Caco-2 (cell line): ENCODE data around the gene DNMT3L. TPM values are rescaled to one million over a fixed set of nuclear protein-coding genes. Genes with fewer than 3 reads are reported as not detected.

Experiments used
- BruUV-seq: library from RNA; stranded (reverse); fragments of 400-500 nt; replicated peaks from 2 replicates; lab custom pipeline; 2021; lab: Mats Ljungman, UMichigan
- CTCF ChIA-PET: fragments of 300-600 bp; sonication (Branson Sonifier 250); formaldehyde crosslinking; loops from one replicate; lab custom pipeline; 2022; ENCODE audit warnings: antibody characterized with exemption; lab: Charles Lee
- POLR2A ChIA-PET: fragments of 300-600 bp; sonication (Branson Sonifier 250); formaldehyde crosslinking; loops from one replicate; lab custom pipeline; 2022; ENCODE audit warnings: antibody characterized with exemption; lab: Charles Lee
- DNase-seq, 2 experiments: peaks; one replicate each; pipeline versions ENCODE4 v3.0.0 to v3.0.0-alpha.2; 2020 to 2022
- H3K27me3 ChIP-seq: replicated peaks from 2 replicates; pipeline ENCODE4 v1.6.0; 2011; ENCODE audit warnings: low read length; ENCODE audit not compliant: control insufficient read depth, insufficient read depth
- H3K36me3 ChIP-seq: 2 replicates; pipeline ENCODE4 v1.5.1; 2011; ENCODE audit warnings: low read length; ENCODE audit not compliant: control insufficient read depth, insufficient read depth
- H3K4me1 ChIP-seq: fragments of 250-450 bp; sonication (Bioruptor Pico); 2 replicates; pipeline ENCODE4 v1.5.1; 2020; ENCODE audit warnings: mild to moderate bottlenecking
- H3K4me3 ChIP-seq: 2 replicates; pipeline ENCODE4 v1.5.1; 2011; ENCODE audit warnings: low read depth, mild to moderate bottlenecking, control low read depth, low read length
- H3K9me3 ChIP-seq: fragments of 250-450 bp; sonication (Bioruptor Pico); 2 replicates; pipeline ENCODE4 v1.5.1; 2020; ENCODE audit warnings: mild to moderate bottlenecking, moderate library complexity
- H3K27ac Mint-ChIP-seq: one replicate; pipeline ENCODE4 v1.8.0; 2022; ENCODE audit warnings: mixed read lengths; ENCODE audit not compliant: unreplicated experiment
- H3K27me3 Mint-ChIP-seq: one replicate; pipeline ENCODE4 v1.8.0; 2022; ENCODE audit warnings: mixed read lengths; ENCODE audit not compliant: insufficient read depth, unreplicated experiment
- H3K36me3 Mint-ChIP-seq: one replicate; pipeline ENCODE4 v1.8.0; 2022; ENCODE audit warnings: mild to moderate bottlenecking, mixed read lengths; ENCODE audit not compliant: insufficient read depth, unreplicated experiment
- H3K4me1 Mint-ChIP-seq: one replicate; pipeline ENCODE4 v1.8.0; 2022; ENCODE audit warnings: low read depth, mixed read lengths; ENCODE audit not compliant: unreplicated experiment
- H3K4me3 Mint-ChIP-seq: one replicate; pipeline ENCODE4 v1.8.0; 2022; ENCODE audit warnings: mild to moderate bottlenecking, moderate library complexity, mixed read lengths; ENCODE audit not compliant: unreplicated experiment
- H3K9me3 Mint-ChIP-seq: one replicate; pipeline ENCODE4 v1.8.0; 2022; ENCODE audit warnings: mixed read lengths; ENCODE audit not compliant: unreplicated experiment
- CTCF ChIP-seq, 2 experiments: fragments of 200-600 bp in 1 of 2; IDR thresholded peaks; 1 replicate in 1 of 2; 2 replicates in 1 of 2; pipeline versions ENCODE4 v1.5.1 to v1.8.0; 2011 to 2022; ENCODE audit warnings: antibody characterized with exemption in 1 of 2, control low read depth in 1 of 2, inconsistent platforms in 1 of 2, low read depth in 1 of 2, low read length in 1 of 2, mild to moderate bottlenecking in 1 of 2, moderate library complexity in 1 of 2; ENCODE audit not compliant: insufficient read depth in 1 of 2, severe bottlenecking in 1 of 2, unreplicated experiment in 1 of 2
- intact Hi-C: fragments of 100-400 bp; cut with micrococcal nuclease; formaldehyde crosslinking; loops from one replicate; pipeline ENCODE4 v1.10.0; 2022; ENCODE audit not compliant: unreplicated experiment
- total RNA-seq: library from RNA; stranded (reverse); gene quantifications from 2 replicates; pipeline ENCODE4 v1.2.3, GENCODE V29; 2022

DNMT3L gene
- total RNA-seq, 1 experiment from 2014 or later = 0.95 TPM

GRCh38 chr21:44262338-44263056, 800 bp upstream of the DNMT3L start:
- Histone ChIP-seq H3K4me3 (no peak overlapping the region), H3K27me3 (no peaks in the 10 kb centered on the region), H3K36me3 (no peaks in the 10 kb centered on the region), H3K9me3 (0 out of 2 replicates have a peak, but pooled peaks cover 4% of the 10 kb centered on the region), H3K4me1 (no peaks in the 10 kb centered on the region)
- peak in 1 of 2 experiments; percentile 14 for DNase-seq
- TF ChIP-seq CTCF (IDR thresholded peaks at IDR 0.05; ENCODE audit: insufficient read depth in 1 of 2, low read depth in 1 of 2, low read length in 1 of 2, severe bottlenecking in 1 of 2, unreplicated experiment in 1 of 2) = no peak
- Mint-ChIP-seq H3K27ac (no peak overlapping the region), H3K4me3 (no peak overlapping the region), H3K27me3 (no peaks in the 10 kb centered on the region), H3K36me3 (peaks cover 5% of the 10 kb centered on the region), H3K9me3 (peaks cover 18% of the 10 kb centered on the region), H3K4me1 (no peaks in the 10 kb centered on the region)
- ChIA-PET POLR2A (no interaction called here), CTCF (no interaction called here)
- intact Hi-C loops = no loop called here
- BruUV-seq = no TSS peak

- H3K4me1 Mint-ChIP-seq = no peaks in the 10 kb centered on the region
- Histone ChIP-seq H3K36me3 (no peaks in the 10 kb centered on the region), H3K4me1 (no peaks in the 10 kb centered on the region), H3K27me3 (no peaks in the 10 kb centered on the region), H3K4me3 (no peak overlapping the region), H3K9me3 (0 out of 2 replicates have a peak, but pooled peaks cover 4% of the 10 kb centered on the region)
- TF ChIP-seq CTCF (IDR thresholded peaks at IDR 0.05; ENCODE audit: insufficient read depth in 1 of 2, low read depth in 1 of 2, low read length in 1 of 2, severe bottlenecking in 1 of 2, unreplicated experiment in 1 of 2) = no peak
- no peaks in the 10 kb centered on the region for H3K27me3 Mint-ChIP-seq
- H3K9me3 Mint-ChIP-seq = peaks cover 18% of the 10 kb centered on the region
- DNase-seq = peak in 1 of 2 experiments; percentile 27
- BruUV-seq = no TSS peak
- ChIA-PET POLR2A (no interaction called here), CTCF (no interaction called here)
- H3K4me3 Mint-ChIP-seq = no peak overlapping the region
- no peak overlapping the region for H3K27ac Mint-ChIP-seq
- intact Hi-C loops = no loop called here
- peaks cover 5% of the 10 kb centered on the region for H3K36me3 Mint-ChIP-seq
These were observed 686 bp downstream of the DNMT3L start for GRCh38 chr21:44260791-44261631.

- Histone ChIP-seq H3K4me1 (no peaks in the 10 kb centered on the region), H3K36me3 (no peaks in the 10 kb centered on the region), H3K4me3 (no peak overlapping the region), H3K27me3 (no peaks in the 10 kb centered on the region), H3K9me3 (0 out of 2 replicates have a peak, but pooled peaks cover 4% of the 10 kb centered on the region)
- POLR2A ChIA-PET = no interaction called here
- H3K4me1 Mint-ChIP-seq = no peaks in the 10 kb centered on the region
- CTCF ChIA-PET = no interaction called here
- DNase-seq = no peak
- H3K27me3 Mint-ChIP-seq = no peaks in the 10 kb centered on the region
- no TSS peak for BruUV-seq
- H3K36me3 Mint-ChIP-seq = peaks cover 5% of the 10 kb centered on the region
- no peak for TF ChIP-seq CTCF (IDR thresholded peaks at IDR 0.05; ENCODE audit: insufficient read depth in 1 of 2, low read depth in 1 of 2, low read length in 1 of 2, severe bottlenecking in 1 of 2, unreplicated experiment in 1 of 2)
- peaks cover 18% of the 10 kb centered on the region for H3K9me3 Mint-ChIP-seq
- intact Hi-C loops = no loop called here
- no peak overlapping the region for H3K4me3 Mint-ChIP-seq
- H3K27ac Mint-ChIP-seq = no peak overlapping the region
These were observed 1.6 kb downstream of the DNMT3L start for GRCh38 chr21:44260066-44260465.
